Measurements from ENCODE around the gene ARL16.

ARL16 gene
- 18.7 to 22.9 reads per million in 2 donors for total RNA-seq

- peak; percentile 92 to 99 (median 96) for DNase-seq
Observed at GRCh38 chr17:81683584-81684441, at the start of gene ARL16, which contains the start of gene HGS. ARL16 (minus strand) TSS chr17:81683797; CDS start chr17:81683753, 44 bp downstream. HGS (plus strand) TSS chr17:81684011; CDS start chr17:81684067, 56 bp downstream.

- DNase-seq = no peak
Observed at GRCh38 chr17:81727324-81728031, 43.9 kb upstream of the ARL16 start.

- DNase-seq = no peak
Observed at GRCh38 chr17:81726004-81726403, 42.4 kb upstream of the ARL16 start.

- no peak for DNase-seq
Observed at GRCh38 chr17:81725439-81725838, 41.8 kb upstream of the ARL16 start.

GRCh38 chr17:81723651-81724209 lies 40.1 kb upstream of the ARL16 start:
- DNase-seq = no peak

- DNase-seq = no peak
Observed at GRCh38 chr17:81722184-81723120, 38.9 kb upstream of the ARL16 start.

GRCh38 chr17:81720267-81721071 lies 36.9 kb upstream of the ARL16 start:
- DNase-seq = no peak

- DNase-seq = no peak
Observed at GRCh38 chr17:81719410-81720266, 36.0 kb upstream of the ARL16 start.

GRCh38 chr17:81717766-81718089 lies 34.1 kb upstream of the ARL16 start:
- no peak for DNase-seq

GRCh38 chr17:81717049-81717765 lies 33.6 kb upstream of the ARL16 start:
- no peak for DNase-seq

- no peak for DNase-seq
Observed at GRCh38 chr17:81716674-81716996, 33.0 kb upstream of the ARL16 start.

GRCh38 chr17:81715872-81716673 lies 32.5 kb upstream of the ARL16 start:
- DNase-seq = no peak

GRCh38 chr17:81715107-81715871 lies 31.7 kb upstream of the ARL16 start:
- DNase-seq = no peak

- DNase-seq = no peak
Observed at GRCh38 chr17:81714412-81715106, 31.0 kb upstream of the ARL16 start.

GRCh38 chr17:81713556-81714411 lies 30.2 kb upstream of the ARL16 start:
- DNase-seq = no peak

GRCh38 chr17:81713004-81713555 lies 29.5 kb upstream of the ARL16 start:
- no peak for DNase-seq

All from T-helper 2 cell (primary cell).